ENCODE results near the gene WDR81. TPM values are rescaled to one million over a fixed set of nuclear protein-coding genes. Genes with fewer than 3 reads are reported as not detected.

Gene WDR81
- polyA plus RNA-seq, 4 donors: 14.6 to 23.4 (median 16.4) TPM

DNA sequence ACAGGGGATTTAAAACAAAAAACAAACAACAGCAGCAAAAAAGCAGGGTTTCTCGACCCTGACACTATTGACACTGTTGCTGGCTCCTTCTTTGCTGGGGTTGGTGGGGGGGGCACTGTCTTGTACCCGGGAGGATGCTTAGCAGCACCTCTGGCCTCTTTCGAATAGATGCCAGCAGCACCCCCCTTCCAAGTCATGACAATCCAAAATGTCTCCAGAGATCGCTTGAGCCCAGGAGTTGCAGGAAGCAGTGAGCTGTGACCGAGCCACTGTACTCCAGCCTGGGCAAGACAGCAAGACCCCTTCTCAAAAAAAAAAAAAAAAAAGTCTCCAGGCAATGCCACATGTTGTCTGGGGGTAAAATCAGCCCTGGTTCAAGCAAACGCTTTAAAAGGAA lies 57.7 kb downstream of the WDR81 start:
- H3K4me1 ChIP-seq (ENCODE audit: control insufficient read depth in 3 of 3, insufficient read depth in 2 of 3, low read depth in 1 of 3, low read length in 2 of 3): peaks cover 2 to 30% (median 6%) of the 10 kb centered on the region in 3 donors
- WGBS, 3 donors: 65 to 81% (median 75%) methylated on average over 6 of the region's 6 CpGs
- H3K36me3 ChIP-seq (ENCODE audit: control insufficient read depth in 3 of 3, insufficient read depth in 2 of 3, low read depth in 1 of 3, low read length in 3 of 3): peaks cover 0 to 80% (median 0%) of the 10 kb centered on the region in 3 donors
- no peak for DNase-seq
- H3K9me3 ChIP-seq (ENCODE audit: control insufficient read depth in 2 of 2, insufficient read depth in 1 of 2, low read depth in 1 of 2, low read length in 1 of 2): no peaks in the 10 kb centered on the region
- no peak for FAIRE-seq
- peak overlapping the region in 1 of 3 donors; percentile 99 for H3K27ac ChIP-seq (ENCODE audit: low read depth in 1 of 3, low read length in 2 of 3)
- no peak overlapping the region for H3K4me3 ChIP-seq (ENCODE audit: low read depth in 1 of 3, low read length in 3 of 3)
- no peaks in the 10 kb centered on the region for H3K27me3 ChIP-seq (ENCODE audit: control insufficient read depth in 3 of 3, insufficient read depth in 3 of 3, low read length in 3 of 3)

DNA sequence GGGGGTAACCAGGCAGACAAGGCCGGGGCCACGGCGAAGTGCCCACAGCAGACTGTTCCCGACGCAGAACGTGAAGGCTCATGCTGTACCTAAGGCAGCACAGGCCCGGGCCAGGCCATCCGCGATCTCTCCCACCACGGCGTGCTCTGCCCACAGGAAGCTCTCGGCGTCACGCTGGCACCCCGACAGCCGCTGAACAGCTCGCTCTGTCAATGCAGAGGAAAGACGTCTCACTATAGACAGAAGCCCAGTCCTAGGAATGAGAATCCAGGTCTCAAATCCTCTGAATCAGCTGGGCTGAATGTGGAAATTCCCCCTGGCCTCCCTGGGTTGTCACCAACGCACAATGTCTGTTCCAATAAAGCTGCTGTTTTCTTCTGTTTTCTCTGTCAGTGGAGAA lies 58.8 kb downstream of the WDR81 start:
- no peak overlapping the region for H3K4me3 ChIP-seq (ENCODE audit: low read depth in 1 of 3, low read length in 3 of 3)
- no peaks in the 10 kb centered on the region for H3K27me3 ChIP-seq (ENCODE audit: control insufficient read depth in 3 of 3, insufficient read depth in 3 of 3, low read length in 3 of 3)
- peak overlapping the region; percentile 77 to 99 (median 80) for H3K27ac ChIP-seq (ENCODE audit: low read depth in 1 of 3, low read length in 2 of 3)
- FAIRE-seq: no peak
- peaks cover 0 to 73% (median 0%) of the 10 kb centered on the region in 3 donors for H3K36me3 ChIP-seq (ENCODE audit: control insufficient read depth in 3 of 3, insufficient read depth in 2 of 3, low read depth in 1 of 3, low read length in 3 of 3)
- no peaks in the 10 kb centered on the region for H3K9me3 ChIP-seq (ENCODE audit: control insufficient read depth in 2 of 2, insufficient read depth in 1 of 2, low read depth in 1 of 2, low read length in 1 of 2)
- DNase-seq: no peak
- H3K4me1 ChIP-seq (ENCODE audit: control insufficient read depth in 3 of 3, insufficient read depth in 2 of 3, low read depth in 1 of 3, low read length in 2 of 3): peaks cover 2 to 38% (median 6%) of the 10 kb centered on the region in 3 donors
- WGBS, 3 donors: 82 to 89% (median 87%) methylated on average over 19 of the region's 19 CpGs

- H3K27ac ChIP-seq (ENCODE audit: low read depth in 1 of 3, low read length in 2 of 3): peak overlapping the region; percentile 77 to 99 (median 80)
- 60 to 73% (median 71%) methylated on average over 16 of the region's 16 CpGs for WGBS, 3 donors
- H3K9me3 ChIP-seq (ENCODE audit: control insufficient read depth in 2 of 2, insufficient read depth in 1 of 2, low read depth in 1 of 2, low read length in 1 of 2): no peaks in the 10 kb centered on the region
- H3K4me3 ChIP-seq (ENCODE audit: low read depth in 1 of 3, low read length in 3 of 3): no peak overlapping the region
- DNase-seq (peak; percentile 36 to 76), FAIRE-seq (no peak)
- peaks cover 0 to 66% (median 0%) of the 10 kb centered on the region in 3 donors for H3K36me3 ChIP-seq (ENCODE audit: control insufficient read depth in 3 of 3, insufficient read depth in 2 of 3, low read depth in 1 of 3, low read length in 3 of 3)
- peaks cover 2 to 38% (median 6%) of the 10 kb centered on the region in 3 donors for H3K4me1 ChIP-seq (ENCODE audit: control insufficient read depth in 3 of 3, insufficient read depth in 2 of 3, low read depth in 1 of 3, low read length in 2 of 3)
- no peaks in the 10 kb centered on the region for H3K27me3 ChIP-seq (ENCODE audit: control insufficient read depth in 3 of 3, insufficient read depth in 3 of 3, low read length in 3 of 3)
These were observed 59.5 kb downstream of the WDR81 start for GRCh38 chr17:1783834-1784611.

- FAIRE-seq: no peak
- Histone ChIP-seq H3K27ac (ENCODE audit: low read depth in 1 of 3, low read length in 2 of 3) (peak overlapping the region; percentile 81 to 93 (median 87)), H3K9me3 (ENCODE audit: control insufficient read depth in 2 of 2, insufficient read depth in 1 of 2, low read depth in 1 of 2, low read length in 1 of 2) (no peaks in the 10 kb centered on the region), H3K27me3 (ENCODE audit: control insufficient read depth in 3 of 3, insufficient read depth in 3 of 3, low read length in 3 of 3) (no peaks in the 10 kb centered on the region), H3K4me1 (ENCODE audit: control insufficient read depth in 3 of 3, insufficient read depth in 2 of 3, low read depth in 1 of 3, low read length in 2 of 3) (peaks cover 2 to 40% (median 6%) of the 10 kb centered on the region in 3 donors), H3K4me3 (ENCODE audit: low read depth in 1 of 3, low read length in 3 of 3) (no peak overlapping the region), H3K36me3 (ENCODE audit: control insufficient read depth in 3 of 3, insufficient read depth in 2 of 3, low read depth in 1 of 3, low read length in 3 of 3) (peaks cover 0 to 54% (median 0%) of the 10 kb centered on the region in 3 donors)
- 58 to 67% (median 63%) methylated on average over 4 of the region's 4 CpGs for WGBS, 3 donors
- DNase-seq: peak in 1 of 2 donors; percentile 53
These were observed 61.4 kb downstream of the WDR81 start for GRCh38 chr17:1785930-1786329.

- no peaks in the 10 kb centered on the region for H3K9me3 ChIP-seq (ENCODE audit: control insufficient read depth in 2 of 2, insufficient read depth in 1 of 2, low read depth in 1 of 2, low read length in 1 of 2)
- H3K27ac ChIP-seq (ENCODE audit: low read depth in 1 of 3, low read length in 2 of 3): peak overlapping the region; percentile 81 to 93 (median 87)
- no peak for FAIRE-seq
These were observed 62.2 kb downstream of the WDR81 start for GRCh38 chr17:1786708-1787107.

DNA sequence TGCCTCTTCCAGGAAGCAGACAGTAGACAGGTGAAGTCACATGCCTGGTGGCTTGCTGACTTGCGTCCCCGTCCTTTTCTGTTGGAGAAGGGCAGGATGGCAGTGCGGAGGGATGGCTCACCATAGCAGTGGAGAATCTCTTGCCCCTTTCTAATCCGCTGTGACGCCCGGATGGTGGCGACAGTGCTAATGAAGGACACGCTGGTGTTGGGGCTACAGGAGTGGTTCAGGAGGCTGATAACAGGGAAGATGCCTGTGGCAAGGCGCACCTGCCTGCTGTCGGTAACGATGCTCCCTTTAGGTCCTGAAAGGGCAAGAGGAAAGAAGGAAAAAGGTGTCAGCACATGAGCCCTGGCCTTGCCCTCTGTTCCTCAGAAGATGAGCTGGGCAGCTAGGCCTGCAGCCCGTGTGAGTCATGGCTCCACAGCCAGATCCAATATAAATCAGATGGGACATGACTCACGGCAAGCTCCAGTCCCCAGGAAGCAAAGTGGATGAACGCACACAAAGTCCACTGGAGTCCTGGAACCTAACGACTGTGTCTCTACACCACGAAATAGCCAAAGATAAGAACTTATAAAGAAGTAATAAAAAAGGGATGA lies 62.9 kb downstream of the WDR81 start:
- no peaks in the 10 kb centered on the region for H3K9me3 ChIP-seq (ENCODE audit: control insufficient read depth in 2 of 2, insufficient read depth in 1 of 2, low read depth in 1 of 2, low read length in 1 of 2)
- no peak overlapping the region for H3K4me3 ChIP-seq (ENCODE audit: low read depth in 1 of 3, low read length in 3 of 3)
- no peaks in the 10 kb centered on the region for H3K27me3 ChIP-seq (ENCODE audit: control insufficient read depth in 3 of 3, insufficient read depth in 3 of 3, low read length in 3 of 3)
- 26 to 60% (median 45%) methylated on average over 16 of the region's 16 CpGs for WGBS, 3 donors
- DNase-seq (peak; percentile 93 to 99), FAIRE-seq (peak; percentile 93)
- peaks cover 0 to 43% (median 0%) of the 10 kb centered on the region in 3 donors for H3K36me3 ChIP-seq (ENCODE audit: control insufficient read depth in 3 of 3, insufficient read depth in 2 of 3, low read depth in 1 of 3, low read length in 3 of 3)
- H3K4me1 ChIP-seq (ENCODE audit: control insufficient read depth in 3 of 3, insufficient read depth in 2 of 3, low read depth in 1 of 3, low read length in 2 of 3): peaks cover 2 to 41% (median 6%) of the 10 kb centered on the region in 3 donors
- peak overlapping the region; percentile 81 to 93 (median 87) for H3K27ac ChIP-seq (ENCODE audit: low read depth in 1 of 3, low read length in 2 of 3)

More at GRCh38 chr17:1786708-1787107, 62.2 kb downstream of the WDR81 start:
- 86 to 94% (median 88%) methylated on average over 7 of the region's 7 CpGs for WGBS, 3 donors
- H3K4me1 ChIP-seq (ENCODE audit: control insufficient read depth in 3 of 3, insufficient read depth in 2 of 3, low read depth in 1 of 3, low read length in 2 of 3): peaks cover 2 to 40% (median 6%) of the 10 kb centered on the region in 3 donors
- no peak for DNase-seq
- peaks cover 0 to 48% (median 0%) of the 10 kb centered on the region in 3 donors for H3K36me3 ChIP-seq (ENCODE audit: control insufficient read depth in 3 of 3, insufficient read depth in 2 of 3, low read depth in 1 of 3, low read length in 3 of 3)
- no peaks in the 10 kb centered on the region for H3K27me3 ChIP-seq (ENCODE audit: control insufficient read depth in 3 of 3, insufficient read depth in 3 of 3, low read length in 3 of 3)
- no peak overlapping the region for H3K4me3 ChIP-seq (ENCODE audit: low read depth in 1 of 3, low read length in 3 of 3)

Other genes starting within 250 kb of the WDR81 start
- 10 to 100 TPM; 51.1 to 67.1 (median 59.8) TPM for gene MYO1C, start 232.0 kb upstream of the WDR81 start, polyA plus RNA-seq
- 10 to 100 TPM; 17.0 to 28.1 (median 24.3) TPM for gene INPP5K, start 208.1 kb upstream of the WDR81 start, polyA plus RNA-seq
- gene PITPNA, start 161.9 kb upstream of the WDR81 start, polyA plus RNA-seq: 10 to 100 TPM; 39.8 to 83.5 (median 49.5) TPM
- gene SLC43A2, start 95.9 kb upstream of the WDR81 start, polyA plus RNA-seq: 10 to 100 TPM in 2 of 4 donors, 1 to 10 TPM in 2; 2.9 to 31.5 (median 9.9) TPM
- gene SCARF1, start 79.0 kb upstream of the WDR81 start, polyA plus RNA-seq: 1 to 10 TPM; 4.2 to 10.0 (median 8.3) TPM
- 100 to 1,000 TPM in 1 of 4 donors, 10 to 100 TPM in 2, 1 to 10 TPM in 1; 7.3 to 122 (median 54.9) TPM for gene RILP, start 74.8 kb upstream of the WDR81 start, polyA plus RNA-seq
- 100 to 1,000 TPM in 1 of 4 donors, 10 to 100 TPM in 3; 61.1 to 162 (median 75.0) TPM for gene PRPF8, start 39.8 kb upstream of the WDR81 start, polyA plus RNA-seq
- gene TLCD2, start 14.3 kb upstream of the WDR81 start, polyA plus RNA-seq: 10 to 100 TPM in 1 of 4 donors, 1 to 10 TPM in 3; 1.8 to 10.3 (median 6.5) TPM
- 10 to 100 TPM in 1 of 4 donors, 1 to 10 TPM in 2, under 1 TPM in 1; 0.89 to 29.9 (median 3.1) TPM for gene SERPINF2, start 18.2 kb downstream of the WDR81 start, polyA plus RNA-seq
- gene SERPINF1, start 37.4 kb downstream of the WDR81 start, polyA plus RNA-seq: 100 to 1,000 TPM in 1 of 4 donors, 10 to 100 TPM in 2, 1 to 10 TPM in 1; 7.2 to 118 (median 20.5) TPM
- 10 to 100 TPM in 1 of 4 donors, 1 to 10 TPM in 3; 5.1 to 15.5 (median 7.3) TPM for gene SMYD4, start 105.2 kb downstream of the WDR81 start, polyA plus RNA-seq
- gene RPA1, start 105.3 kb downstream of the WDR81 start, polyA plus RNA-seq: 10 to 100 TPM; 21.2 to 68.8 (median 27.3) TPM

All from small intestine (tissue), 7 donors.